Prostate gland (tissue), 2 donors: ENCODE measurements around the gene PRR7.

ENCODE experiments used
- POLR2A ChIP-seq: fragments of 450-650 bp; IDR thresholded peaks from one replicate; pipeline ENCODE4 v1.6.1; 2016; ENCODE audit warnings: antibody characterized with exemption, mild to moderate bottlenecking
- POLR2AphosphoS5 ChIP-seq: sonication (generic); formaldehyde crosslinking; IDR thresholded peaks from one replicate; pipeline ENCODE4 v1.6.1; 2017; ENCODE audit warnings: antibody characterized with exemption
- TF ChIP-seq, protein P1 (sequence below), 4 experiments: fragments of 200-600 bp in 2 of 4; fragments of 450-650 bp in 2 of 4; sonication (generic) in 2 of 4; IDR thresholded peaks; 1 replicate in 3 of 4; 2 replicates in 1 of 4; pipeline ENCODE4 v1.5.1; 2016 to 2019; ENCODE audit warnings: antibody characterized with exemption in 4 of 4, mild to moderate bottlenecking in 2 of 4, moderate library complexity in 2 of 4

DNA sequence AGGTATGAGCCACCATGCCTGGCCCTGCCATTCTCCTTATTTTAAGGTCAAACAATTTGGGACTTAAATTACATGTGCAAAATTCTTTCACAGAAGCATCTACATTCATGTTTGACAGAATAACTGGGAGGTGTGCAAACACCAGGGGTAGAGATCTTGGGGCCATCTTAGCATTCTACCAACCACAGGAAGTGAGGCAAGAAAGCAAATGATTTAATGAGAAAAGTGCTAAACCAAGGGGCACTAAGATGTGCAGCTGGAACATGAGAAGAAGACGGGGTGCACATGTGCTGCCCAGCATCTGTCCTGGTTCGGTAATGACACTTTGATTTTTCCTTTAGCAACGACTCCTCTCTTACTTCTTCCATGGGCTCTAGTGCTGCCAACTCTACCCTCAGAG, 36.0 kb upstream of the PRR7 start:
- no peak for TF ChIP-seq POLR2A
- TF ChIP-seq, protein P1, sequence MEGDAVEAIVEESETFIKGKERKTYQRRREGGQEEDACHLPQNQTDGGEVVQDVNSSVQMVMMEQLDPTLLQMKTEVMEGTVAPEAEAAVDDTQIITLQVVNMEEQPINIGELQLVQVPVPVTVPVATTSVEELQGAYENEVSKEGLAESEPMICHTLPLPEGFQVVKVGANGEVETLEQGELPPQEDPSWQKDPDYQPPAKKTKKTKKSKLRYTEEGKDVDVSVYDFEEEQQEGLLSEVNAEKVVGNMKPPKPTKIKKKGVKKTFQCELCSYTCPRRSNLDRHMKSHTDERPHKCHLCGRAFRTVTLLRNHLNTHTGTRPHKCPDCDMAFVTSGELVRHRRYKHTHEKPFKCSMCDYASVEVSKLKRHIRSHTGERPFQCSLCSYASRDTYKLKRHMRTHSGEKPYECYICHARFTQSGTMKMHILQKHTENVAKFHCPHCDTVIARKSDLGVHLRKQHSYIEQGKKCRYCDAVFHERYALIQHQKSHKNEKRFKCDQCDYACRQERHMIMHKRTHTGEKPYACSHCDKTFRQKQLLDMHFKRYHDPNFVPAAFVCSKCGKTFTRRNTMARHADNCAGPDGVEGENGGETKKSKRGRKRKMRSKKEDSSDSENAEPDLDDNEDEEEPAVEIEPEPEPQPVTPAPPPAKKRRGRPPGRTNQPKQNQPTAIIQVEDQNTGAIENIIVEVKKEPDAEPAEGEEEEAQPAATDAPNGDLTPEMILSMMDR (IDR thresholded peaks at IDR 0.05), result no peak
- no peak for TF ChIP-seq POLR2AphosphoS5
